HG03045 (cell line): ENCODE results near the gene IQCH.

Experiments used
- ATAC-seq: cut with Tn5 transposase; IDR thresholded peaks from one replicate; pipeline ENCODE4 v1.9.1; 2021; ENCODE audit warnings: mild to moderate bottlenecking, moderate library complexity; ENCODE audit not compliant: unreplicated experiment

IQCH gene

GRCh38 chr15:67521029-67521782, 266.6 kb downstream of the IQCH start, which contains the start of gene C15orf61:
C15orf61 (plus strand) TSS chr15:67521131; CDS start chr15:67521249, 118 bp downstream.
- peak; percentile 82 for ATAC-seq

GRCh38 chr15:67521783-67522568, 267.4 kb downstream of the IQCH start:
- no peak for ATAC-seq

- no peak for ATAC-seq
Observed at GRCh38 chr15:67523330-67523729, 268.7 kb downstream of the IQCH start.

- ATAC-seq: no peak
Observed at GRCh38 chr15:67524235-67524634, 269.6 kb downstream of the IQCH start.

- ATAC-seq: no peak
Observed at GRCh38 chr15:67528513-67528912, 273.9 kb downstream of the IQCH start.

GRCh38 chr15:67531379-67531914, 276.9 kb downstream of the IQCH start:
- no peak for ATAC-seq

GRCh38 chr15:67533873-67534272, 279.3 kb downstream of the IQCH start:
- no peak for ATAC-seq

- ATAC-seq: no peak
Observed at GRCh38 chr15:67534360-67534759, 279.8 kb downstream of the IQCH start.

GRCh38 chr15:67537771-67538170, 283.2 kb downstream of the IQCH start:
- ATAC-seq: no peak

- peak; percentile 54 for ATAC-seq
Observed at GRCh38 chr15:67542420-67543347, 288.1 kb downstream of the IQCH start, which contains the start of gene MAP2K5. MAP2K5 (plus strand) TSS chr15:67542703; CDS start chr15:67543336, 633 bp downstream.

GRCh38 chr15:67543348-67543718, 288.7 kb downstream of the IQCH start:
- ATAC-seq: no peak

GRCh38 chr15:67544475-67544874, 289.9 kb downstream of the IQCH start:
- no peak for ATAC-seq

GRCh38 chr15:67545864-67546263, 291.3 kb downstream of the IQCH start:
- ATAC-seq: no peak

GRCh38 chr15:67547064-67547463, 292.5 kb downstream of the IQCH start:
- ATAC-seq: no peak

GRCh38 chr15:67547836-67548235, 293.2 kb downstream of the IQCH start:
- ATAC-seq: no peak

- no peak for ATAC-seq
Observed at GRCh38 chr15:67548236-67548852, 293.8 kb downstream of the IQCH start.

GRCh38 chr15:67548862-67549651, 294.5 kb downstream of the IQCH start:
- ATAC-seq: no peak

GRCh38 chr15:67549736-67550135, 295.1 kb downstream of the IQCH start:
- ATAC-seq: no peak

GRCh38 chr15:67550522-67550921, 295.9 kb downstream of the IQCH start:
- ATAC-seq: no peak
